ENCODE measurements around the gene DPYD.

DPYD gene

DNA sequence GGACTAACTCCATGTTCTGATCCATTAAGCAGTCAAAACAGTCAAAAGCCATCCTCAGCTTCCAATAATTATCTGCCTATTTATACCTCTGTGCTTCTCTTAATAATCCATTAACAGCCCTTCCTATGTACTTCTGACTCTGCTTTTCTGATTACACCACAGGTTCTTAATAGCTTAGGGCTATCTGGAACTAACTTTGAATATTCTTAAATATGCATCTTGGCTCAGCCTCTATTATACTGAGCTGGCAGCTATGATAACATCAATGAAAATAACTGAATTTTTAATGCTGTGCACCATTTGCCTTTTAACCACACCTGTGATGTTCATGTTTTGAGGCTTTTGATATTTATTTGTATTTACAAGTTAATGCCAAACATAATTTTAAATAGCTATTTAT lies 175.9 kb downstream of the DPYD start:
- Histone ChIP-seq H3K4me3 (ENCODE audit: low read depth, low read length) (no peak overlapping the region), H3K9me3 (ENCODE audit: severe bottlenecking) (no peaks in the 10 kb centered on the region), H3K27ac (no peak overlapping the region), H3K36me3 (no peaks in the 10 kb centered on the region), H3K27me3 (ENCODE audit: insufficient read depth, low read depth, severe bottlenecking) (no peaks in the 10 kb centered on the region)
- no peak for DNase-seq
- TF ChIP-seq, protein P1, sequence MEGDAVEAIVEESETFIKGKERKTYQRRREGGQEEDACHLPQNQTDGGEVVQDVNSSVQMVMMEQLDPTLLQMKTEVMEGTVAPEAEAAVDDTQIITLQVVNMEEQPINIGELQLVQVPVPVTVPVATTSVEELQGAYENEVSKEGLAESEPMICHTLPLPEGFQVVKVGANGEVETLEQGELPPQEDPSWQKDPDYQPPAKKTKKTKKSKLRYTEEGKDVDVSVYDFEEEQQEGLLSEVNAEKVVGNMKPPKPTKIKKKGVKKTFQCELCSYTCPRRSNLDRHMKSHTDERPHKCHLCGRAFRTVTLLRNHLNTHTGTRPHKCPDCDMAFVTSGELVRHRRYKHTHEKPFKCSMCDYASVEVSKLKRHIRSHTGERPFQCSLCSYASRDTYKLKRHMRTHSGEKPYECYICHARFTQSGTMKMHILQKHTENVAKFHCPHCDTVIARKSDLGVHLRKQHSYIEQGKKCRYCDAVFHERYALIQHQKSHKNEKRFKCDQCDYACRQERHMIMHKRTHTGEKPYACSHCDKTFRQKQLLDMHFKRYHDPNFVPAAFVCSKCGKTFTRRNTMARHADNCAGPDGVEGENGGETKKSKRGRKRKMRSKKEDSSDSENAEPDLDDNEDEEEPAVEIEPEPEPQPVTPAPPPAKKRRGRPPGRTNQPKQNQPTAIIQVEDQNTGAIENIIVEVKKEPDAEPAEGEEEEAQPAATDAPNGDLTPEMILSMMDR (IDR thresholded peaks at IDR 0.05; ENCODE audit: low read depth, low read length) = no peak

DNA sequence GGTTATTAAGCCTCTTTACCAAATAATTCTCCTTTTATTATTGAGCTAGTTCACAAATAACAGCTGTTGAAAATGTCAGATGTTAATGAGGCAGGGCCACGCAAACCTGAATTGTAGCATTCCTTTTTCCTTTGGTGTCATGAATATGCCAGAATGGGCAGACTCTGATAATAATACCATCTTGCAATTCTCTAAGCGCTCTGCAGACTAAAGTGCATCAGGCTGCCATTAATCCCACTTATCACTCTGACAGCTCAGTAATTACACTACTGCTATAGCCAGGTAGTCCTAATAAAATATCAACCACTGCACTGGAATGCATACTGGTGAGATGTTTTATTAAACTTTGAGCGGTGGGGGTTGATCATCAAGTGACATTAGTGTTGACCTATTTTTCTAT lies 177.7 kb downstream of the DPYD start:
- Histone ChIP-seq H3K27me3 (ENCODE audit: insufficient read depth, low read depth, severe bottlenecking) (no peaks in the 10 kb centered on the region), H3K36me3 (no peaks in the 10 kb centered on the region), H3K9me3 (ENCODE audit: severe bottlenecking) (no peaks in the 10 kb centered on the region), H3K4me3 (ENCODE audit: low read depth, low read length) (no peak overlapping the region), H3K27ac (no peak overlapping the region)
- no peak for DNase-seq
- TF ChIP-seq, protein P1 (IDR thresholded peaks at IDR 0.05; ENCODE audit: low read depth, low read length) = no peak

DNA sequence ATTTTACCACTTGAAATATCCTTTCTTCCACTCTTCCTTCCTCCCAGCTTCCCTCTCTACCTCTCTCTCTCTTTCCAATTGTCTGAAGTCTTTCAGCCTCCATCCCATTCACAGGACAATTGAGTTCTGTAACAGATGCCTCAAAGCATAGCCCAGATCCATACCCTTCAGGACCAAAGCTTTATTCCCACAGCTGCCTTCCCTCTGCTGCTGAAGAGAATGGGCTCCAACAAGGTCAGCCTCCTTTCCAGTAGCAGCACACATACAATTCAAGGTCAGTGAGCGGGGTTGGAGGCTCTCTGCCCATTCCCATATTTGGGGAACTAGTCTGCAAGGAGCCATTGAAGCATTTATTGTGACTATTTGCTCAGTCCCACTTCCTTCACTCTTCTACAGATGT lies 179.9 kb downstream of the DPYD start:
- H3K27me3 ChIP-seq (ENCODE audit: insufficient read depth, low read depth, severe bottlenecking) = no peaks in the 10 kb centered on the region
- TF ChIP-seq, protein P1 (IDR thresholded peaks at IDR 0.05; ENCODE audit: low read depth, low read length) = no peak
- H3K9me3 ChIP-seq (ENCODE audit: severe bottlenecking) = no peaks in the 10 kb centered on the region
- H3K4me3 ChIP-seq (ENCODE audit: low read depth, low read length) = no peak overlapping the region
- DNase-seq = no peak
- H3K36me3 ChIP-seq = no peaks in the 10 kb centered on the region
- no peak overlapping the region for H3K27ac ChIP-seq

DNA sequence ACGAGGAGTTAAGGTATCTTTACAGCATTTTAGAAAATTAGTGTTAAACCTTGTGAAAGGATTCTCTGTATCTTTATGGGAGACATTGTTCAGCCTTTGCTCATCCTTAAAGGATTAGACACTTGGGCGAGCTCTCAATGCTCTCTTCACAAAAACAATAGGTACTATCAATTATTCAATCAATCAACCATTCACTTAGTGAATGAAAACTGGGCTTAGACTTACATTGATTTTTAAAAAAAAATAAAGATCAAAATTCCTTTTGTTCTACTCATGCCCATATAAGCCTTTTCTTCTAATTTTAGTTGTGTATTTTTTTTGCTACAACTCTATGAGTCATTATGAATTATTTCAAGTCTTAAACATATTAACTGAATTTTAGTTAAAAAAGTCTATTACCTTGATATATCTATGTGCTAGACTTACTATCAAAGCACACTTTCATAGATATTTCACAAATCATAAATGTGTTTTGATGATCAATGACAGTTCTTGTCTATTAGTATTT lies 181.2 kb downstream of the DPYD start:
- Histone ChIP-seq H3K4me3 (ENCODE audit: low read depth, low read length) (no peak overlapping the region), H3K27me3 (ENCODE audit: insufficient read depth, low read depth, severe bottlenecking) (no peaks in the 10 kb centered on the region), H3K27ac (no peak overlapping the region), H3K9me3 (ENCODE audit: severe bottlenecking) (no peaks in the 10 kb centered on the region), H3K36me3 (no peaks in the 10 kb centered on the region)
- TF ChIP-seq, protein P1 (IDR thresholded peaks at IDR 0.05; ENCODE audit: low read depth, low read length) = no peak
- no peak for DNase-seq

DNA sequence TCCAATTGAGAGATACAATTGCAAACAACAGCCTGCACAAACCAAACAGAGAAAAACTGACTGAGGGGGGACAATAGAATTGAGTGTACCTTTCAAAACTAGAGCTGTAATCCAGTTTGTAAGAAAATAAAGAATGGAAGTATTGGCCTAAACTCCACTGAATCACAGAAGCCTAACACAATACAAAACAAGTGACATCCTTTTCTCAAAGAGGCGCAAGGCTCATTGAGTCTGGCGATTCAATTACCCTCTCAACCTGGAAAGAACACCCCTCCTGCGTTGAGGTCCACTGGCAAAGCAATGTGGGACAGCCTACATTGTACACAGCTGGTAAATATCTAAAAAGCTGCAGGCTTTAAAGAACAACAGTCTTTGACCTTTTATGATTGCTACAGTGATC lies 182.6 kb downstream of the DPYD start:
- Histone ChIP-seq H3K9me3 (ENCODE audit: severe bottlenecking) (no peaks in the 10 kb centered on the region), H3K36me3 (no peaks in the 10 kb centered on the region), H3K4me3 (ENCODE audit: low read depth, low read length) (no peak overlapping the region), H3K27me3 (ENCODE audit: insufficient read depth, low read depth, severe bottlenecking) (no peaks in the 10 kb centered on the region), H3K27ac (no peak overlapping the region)
- DNase-seq = no peak
- TF ChIP-seq, protein P1 (IDR thresholded peaks at IDR 0.05; ENCODE audit: low read depth, low read length) = no peak

DNA sequence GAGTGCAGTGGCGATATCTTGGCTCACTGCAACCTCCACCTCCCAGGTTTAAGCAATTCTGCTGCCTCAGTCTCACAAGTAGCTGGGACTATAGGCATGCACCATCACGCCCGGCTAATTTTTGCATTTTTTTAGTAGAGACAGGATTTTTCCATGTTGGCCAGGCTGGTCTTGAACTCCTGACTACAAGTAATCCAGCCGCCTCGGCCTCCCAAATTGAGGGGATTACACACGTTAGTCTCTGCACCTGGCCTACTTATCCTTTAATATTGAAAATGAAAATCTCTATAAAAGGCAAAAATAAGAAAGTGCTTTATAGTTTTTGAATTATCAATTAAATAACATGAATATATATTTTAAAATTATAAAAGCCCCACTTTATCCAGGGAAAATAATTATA lies 190.6 kb downstream of the DPYD start:
- Histone ChIP-seq H3K4me3 (ENCODE audit: low read depth, low read length) (no peak overlapping the region), H3K36me3 (no peaks in the 10 kb centered on the region), H3K27me3 (ENCODE audit: insufficient read depth, low read depth, severe bottlenecking) (no peaks in the 10 kb centered on the region), H3K9me3 (ENCODE audit: severe bottlenecking) (no peaks in the 10 kb centered on the region), H3K27ac (no peak overlapping the region)
- no peak for DNase-seq
- TF ChIP-seq, protein P1 (IDR thresholded peaks at IDR 0.05; ENCODE audit: low read depth, low read length) = no peak
